PC-9 (cell line): ENCODE measurements around the gene HHAT. TPM values are rescaled to one million over a fixed set of nuclear protein-coding genes. Genes with fewer than 3 reads are reported as not detected.

Source experiments
- BruUV-seq: library from RNA; stranded (reverse); fragments of 400-500 nt; replicated peaks from 2 replicates; lab custom pipeline; 2021; lab: Mats Ljungman, UMichigan
- CTCF ChIA-PET: fragments of 300-600 bp; sonication (Branson Sonifier 250); formaldehyde crosslinking; loops from one replicate; lab custom pipeline; 2022; ENCODE audit warnings: antibody characterized with exemption; lab: Charles Lee
- POLR2A ChIA-PET: fragments of 300-600 bp; sonication (Branson Sonifier 250); formaldehyde crosslinking; loops from one replicate; lab custom pipeline; 2022; ENCODE audit warnings: antibody characterized with exemption; ENCODE audit not compliant: unreplicated experiment; lab: Charles Lee
- DNase-seq, 2 experiments: peaks; one replicate each; pipeline versions ENCODE4 v3.0.0 to v3.0.0-alpha.2; 2015 to 2022; ENCODE audit warnings: mixed read lengths in 1 of 2
- H2AFZ ChIP-seq: fragments of 200-600 bp; sonication (generic); 2 replicates; pipeline ENCODE4 v1.8.1; 2017; ENCODE audit warnings: antibody characterized with exemption
- H3F3A ChIP-seq: fragments of 200-600 bp; sonication (generic); 2 replicates; pipeline ENCODE4 v1.8.1; 2017; ENCODE audit warnings: antibody characterized with exemption, mild to moderate bottlenecking, low read depth; ENCODE audit not compliant: insufficient read depth
- H3K27ac ChIP-seq: fragments of 200-600 bp; sonication (generic); 2 replicates; pipeline ENCODE4 v1.6.1; 2016; ENCODE audit warnings: mixed run types
- H3K27me3 ChIP-seq: fragments of 200-600 bp; sonication (generic); 2 replicates; pipeline ENCODE4 v1.6.1; 2016; ENCODE audit warnings: low read depth, mixed run types; ENCODE audit not compliant: insufficient read depth
- H3K36me3 ChIP-seq: fragments of 200-600 bp; sonication (generic); 2 replicates; pipeline ENCODE4 v1.6.1; 2016; ENCODE audit warnings: low read depth, mixed run types
- H3K4me1 ChIP-seq: fragments of 200-600 bp; sonication (generic); replicated peaks from 2 replicates; pipeline ENCODE4 v1.6.1; 2016; ENCODE audit warnings: mixed run types; ENCODE audit not compliant: insufficient read depth
- H3K4me2 ChIP-seq: fragments of 200-600 bp; sonication (generic); 2 replicates; pipeline ENCODE4 v1.6.1; 2017; ENCODE audit warnings: mixed run types
- H3K4me3 ChIP-seq: fragments of 200-600 bp; sonication (generic); 2 replicates; pipeline ENCODE4 v1.6.1; 2016; ENCODE audit warnings: mixed run types
- H3K79me2 ChIP-seq: fragments of 200-600 bp; sonication (generic); 2 replicates; pipeline ENCODE4 v1.6.1; 2017; ENCODE audit warnings: low read depth, mixed run types
- H3K9me2 ChIP-seq: fragments of 200-600 bp; sonication (generic); 2 replicates; pipeline ENCODE4 v1.8.1; 2017; ENCODE audit warnings: mild to moderate bottlenecking; ENCODE audit not compliant: insufficient read depth
- H3K9me3 ChIP-seq: fragments of 200-600 bp; sonication (generic); 2 replicates; pipeline ENCODE4 v1.8.1; 2016; ENCODE audit warnings: low read depth; ENCODE audit not compliant: insufficient read depth
- H4K20me1 ChIP-seq: fragments of 200-600 bp; sonication (generic); 2 replicates; pipeline ENCODE4 v1.8.1; 2017; ENCODE audit not compliant: insufficient read depth
- CTCF ChIP-seq: fragments of 200-600 bp; sonication (generic); conservative IDR thresholded peaks from 2 replicates; pipeline ENCODE4 v1.6.1; 2017; ENCODE audit warnings: mixed run types, antibody characterized with exemption, mild to moderate bottlenecking, moderate library complexity
- EZH2 ChIP-seq: fragments of 200-600 bp; sonication (generic); IDR thresholded peaks from 2 replicates; pipeline ENCODE4 v1.8.0; 2017; ENCODE audit warnings: antibody characterized with exemption, low read depth
- intact Hi-C: fragments of 100-400 bp; cut with micrococcal nuclease; formaldehyde crosslinking; loops from one replicate; pipeline ENCODE4 v1.10.0; 2022; ENCODE audit not compliant: unreplicated experiment
- total RNA-seq: library from RNA; stranded (reverse); gene quantifications from 2 replicates; pipeline ENCODE4 v1.2.3, GENCODE V29; 2021

Gene HHAT
- total RNA-seq, 1 experiment from 2014 or later, result 5.3 TPM

DNA sequence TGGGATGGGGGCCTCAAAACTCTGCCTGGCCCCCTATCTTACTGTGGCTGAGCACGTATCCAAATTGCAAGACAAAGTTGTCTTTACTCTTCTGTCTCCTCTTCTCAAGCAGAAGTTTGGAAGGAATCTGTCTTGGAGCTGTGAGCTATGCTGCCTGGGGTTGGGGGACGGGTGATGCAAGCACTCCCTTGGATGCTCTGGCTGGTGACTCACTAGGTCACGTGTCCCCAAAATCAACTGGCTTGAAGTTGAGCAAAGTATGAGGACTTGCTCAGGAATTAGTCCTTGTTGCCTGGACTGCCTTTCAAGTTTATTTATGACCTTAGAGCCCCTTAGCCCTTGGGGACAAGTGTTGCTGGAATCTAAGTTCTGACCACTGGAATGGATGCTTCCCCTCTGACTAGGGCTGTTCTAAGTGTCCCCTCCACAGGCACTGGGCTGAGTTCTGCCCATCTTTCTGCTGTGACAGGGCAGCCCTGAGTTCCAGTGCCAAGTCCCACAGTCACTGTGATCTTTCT lies 269.5 kb downstream of the HHAT start:
- Histone ChIP-seq H3K27me3 (no peaks in the 10 kb centered on the region), H3K4me3 (peak overlapping the region; percentile 13; the same call in 1 of the 2 replicates), H2AFZ (no peak overlapping the region), H3K4me1 (peaks cover 37% of the 10 kb centered on the region), H3K79me2 (no peaks in the 10 kb centered on the region), H3K4me2 (peak overlapping the region; percentile 73), H3F3A (peaks cover 32% of the 10 kb centered on the region), H3K9me2 (no peaks in the 10 kb centered on the region), H3K9me3 (0 out of 2 replicates have a peak, but pooled peaks cover 5% of the 10 kb centered on the region), H3K27ac (peak overlapping the region; percentile 98), H3K36me3 (no peaks in the 10 kb centered on the region), H4K20me1 (no peaks in the 10 kb centered on the region)
- peak; percentile 84 to 97 for DNase-seq
- intact Hi-C loops, result loop anchor here (5.0 kb wide), 2 partner anchors 659 to 946 kb away; partner anchors contain the start of genes LAMB3 and RCOR3
- TF ChIP-seq EZH2, result no peak
- no peak for TF ChIP-seq CTCF
- ChIA-PET POLR2A (interaction anchor here (0.6 kb wide), 1 partner anchor 495 kb away, joined by 9 read pairs; no protein-coding TSS in a partner anchor), CTCF (no interaction called here)
- BruUV-seq, result TSS peak; percentile 70

- Histone ChIP-seq H3K79me2 (no peaks in the 10 kb centered on the region), H2AFZ (no peak overlapping the region), H3K4me3 (no peak overlapping the region), H3K27ac (no peak overlapping the region), H3K9me2 (no peaks in the 10 kb centered on the region), H4K20me1 (no peaks in the 10 kb centered on the region), H3K9me3 (0 out of 2 replicates have a peak, but pooled peaks cover 5% of the 10 kb centered on the region), H3K4me1 (peaks cover 37% of the 10 kb centered on the region), H3F3A (peaks cover 32% of the 10 kb centered on the region), H3K27me3 (no peaks in the 10 kb centered on the region), H3K4me2 (no peak overlapping the region), H3K36me3 (no peaks in the 10 kb centered on the region)
- TF ChIP-seq EZH2 (no peak), CTCF (no peak)
- intact Hi-C loops, result no loop called here
- POLR2A ChIA-PET, result no interaction called here
- no TSS peak for BruUV-seq
- CTCF ChIA-PET, result no interaction called here
- no peak for DNase-seq
Observed at GRCh38 chr1:210600421-210601159, 271.9 kb downstream of the HHAT start.

- no peak overlapping the region for H3K4me3 ChIP-seq
- H3K9me2 ChIP-seq, result no peaks in the 10 kb centered on the region
- peaks cover 17% of the 10 kb centered on the region for H3F3A ChIP-seq
- no peak overlapping the region for H3K4me2 ChIP-seq
- H3K9me3 ChIP-seq, result no peaks in the 10 kb centered on the region
- no peaks in the 10 kb centered on the region for H3K79me2 ChIP-seq
- intact Hi-C loops, result no loop called here
- POLR2A ChIA-PET, result no interaction called here
- TF ChIP-seq EZH2, result no peak
- TF ChIP-seq CTCF, result no peak
- H3K36me3 ChIP-seq, result no peaks in the 10 kb centered on the region
- H3K4me1 ChIP-seq, result peaks cover 23% of the 10 kb centered on the region
- no peak overlapping the region for H3K27ac ChIP-seq
- no peaks in the 10 kb centered on the region for H3K27me3 ChIP-seq
- no TSS peak for BruUV-seq
- H4K20me1 ChIP-seq, result no peaks in the 10 kb centered on the region
- no peak for DNase-seq
- CTCF ChIA-PET, result no interaction called here
- no peak overlapping the region for H2AFZ ChIP-seq
Observed at GRCh38 chr1:210603123-210603522, 274.4 kb downstream of the HHAT start.
